Panc1 (cell line): ENCODE data around the gene SNRNP27. TPM values are rescaled to one million over a fixed set of nuclear protein-coding genes. Genes with fewer than 3 reads are reported as not detected.

Experiments used
- ATAC-seq: fragments of 200-7000 bp; cut with Tn5 transposase; 2 replicates; pipeline ENCODE4 v1.9.1; 2020; ENCODE audit warnings: mild to moderate bottlenecking, moderate library complexity
- BruUV-seq: library from RNA; stranded (reverse); fragments of 400-500 nt; replicated peaks from 2 replicates; lab custom pipeline; 2021; lab: Mats Ljungman, UMichigan
- CTCF ChIA-PET: fragments of 300-600 bp; sonication (Branson Sonifier 250); formaldehyde crosslinking; loops from one replicate; lab custom pipeline; 2022; ENCODE audit warnings: antibody characterized with exemption; lab: Charles Lee
- POLR2A ChIA-PET: fragments of 300-600 bp; sonication (Branson Sonifier 250); formaldehyde crosslinking; loops from one replicate; lab custom pipeline; 2022; ENCODE audit warnings: antibody characterized with exemption; lab: Charles Lee
- DNase-seq: peaks from one replicate; pipeline ENCODE4 v3.0.0-alpha.2; 2010; ENCODE audit warnings: low read depth, low spot score
- H3K27ac ChIP-seq: 2 replicates; pipeline ENCODE4 v1.5.1; 2011; ENCODE audit warnings: mild to moderate bottlenecking, low read length, inconsistent platforms
- H3K27me3 ChIP-seq: fragments of 200-500 bp; sonication (Bioruptor generic); 2 replicates; pipeline ENCODE4 v1.6.0; 2014; ENCODE audit warnings: low read length, inconsistent platforms; ENCODE audit not compliant: control insufficient read depth, insufficient read depth
- H3K36me3 ChIP-seq: fragments of 200-500 bp; sonication (Bioruptor generic); 2 replicates; pipeline ENCODE4 v1.5.1; 2014; ENCODE audit warnings: inconsistent platforms, mild to moderate bottlenecking, low read length, moderate library complexity; ENCODE audit not compliant: control insufficient read depth, insufficient read depth
- H3K4me1 ChIP-seq: 2 replicates; pipeline ENCODE4 v1.5.1; 2011; ENCODE audit warnings: inconsistent platforms, mild to moderate bottlenecking, low read length, moderate library complexity; ENCODE audit not compliant: control insufficient read depth, insufficient read depth
- H3K4me3 ChIP-seq, 2 experiments: 2 replicates each; pipeline ENCODE4 v1.5.1; 2011 to 2012; ENCODE audit warnings: low read depth in 2 of 2, low read length in 2 of 2, mild to moderate bottlenecking in 2 of 2, inconsistent platforms in 1 of 2, moderate library complexity in 1 of 2
- H3K9me3 ChIP-seq: fragments of 200-500 bp; sonication (Bioruptor generic); 2 replicates; pipeline ENCODE4 v1.5.1; 2014; ENCODE audit warnings: low read depth, mild to moderate bottlenecking, inconsistent platforms, low read length, moderate library complexity; ENCODE audit not compliant: control insufficient read depth, insufficient read depth
- CTCF ChIP-seq: fragments of 450-650 bp; IDR thresholded peaks from 2 replicates; pipeline ENCODE4 v1.5.1; 2017; ENCODE audit warnings: mild to moderate bottlenecking
- POLR2AphosphoS5 ChIP-seq: IDR thresholded peaks from 2 replicates; pipeline ENCODE4 v1.6.1; 2012; ENCODE audit warnings: mild to moderate bottlenecking, low read depth, low read length, moderate library complexity
- REST ChIP-seq, 2 experiments: IDR thresholded peaks; 2 replicates each; pipeline ENCODE4 v1.6.1; 2011 to 2012; ENCODE audit warnings: low read depth in 2 of 2, control low read depth in 1 of 2, low read length in 1 of 2, mild to moderate bottlenecking in 1 of 2, moderate library complexity in 1 of 2; ENCODE audit not compliant: insufficient read depth in 1 of 2
- SIN3A ChIP-seq: IDR thresholded peaks from 2 replicates; pipeline ENCODE4 v1.6.1; 2012; ENCODE audit warnings: low read depth, mild to moderate bottlenecking, low read length, moderate library complexity, borderline replicate concordance; ENCODE audit not compliant: insufficient read depth
- TCF7L2 ChIP-seq: IDR thresholded peaks from 2 replicates; pipeline ENCODE4 v1.6.1; 2011; ENCODE audit warnings: mild to moderate bottlenecking, low read depth, low read length, inconsistent platforms
- in situ Hi-C: cut with HindIII; loops from 2 replicates; pipeline ENCODE4 v1.10.0; 2016; ENCODE audit warnings: low sequenced_read_pairs, low pct_unique_long_range_greater_than_20kb
- intact Hi-C: fragments of 100-400 bp; cut with micrococcal nuclease; formaldehyde crosslinking; loops from one replicate; pipeline ENCODE4 v1.10.0; 2022; ENCODE audit not compliant: unreplicated experiment
- total RNA-seq: library from RNA; stranded (reverse); gene quantifications from one replicate; pipeline ENCODE4 v1.2.1, GENCODE V29; 2021; ENCODE audit not compliant: unreplicated experiment

Gene SNRNP27
- total RNA-seq, 1 experiment from 2014 or later: 39.7 TPM

GRCh38 chr2:69914950-69915945 is 21.5 kb downstream of the SNRNP27 start, which contains the start of gene MXD1:
TSS of gene MXD1 (plus strand) at chr2:69915109. CDS start at chr2:69915331, 222 bp downstream.
- BruUV-seq: no TSS peak
- H3K4me1 ChIP-seq: peaks cover 20% of the 10 kb centered on the region
- DNase-seq: no peak
- no peaks in the 10 kb centered on the region for H3K9me3 ChIP-seq
- no peaks in the 10 kb centered on the region for H3K27me3 ChIP-seq
- H3K36me3 ChIP-seq: peaks cover 7% of the 10 kb centered on the region
- 0 out of 2 replicates have a peak, but pooled peaks have one; percentile 1 for ATAC-seq
- ChIA-PET POLR2A (interaction anchor here (0.6 to 1.6 kb wide), 17 partner anchors 12 to 378 kb away, joined by 3 to 15 read pairs (median 5); partner anchors contain the start of genes C2orf42, PCYOX1, SNRNP27 and SNRPG), CTCF (interaction anchor here (0.6 to 1.8 kb wide), 3 partner anchors 156 to 228 kb away, joined by 6 to 20 read pairs (median 7); no protein-coding TSS in a partner anchor)
- H3K4me3 ChIP-seq: peak within 1 kb of the TSS; percentile 73 to 80
- intact Hi-C loops (loop anchor here (5.0 kb wide), 2 partner anchors 157 to 227 kb away; no protein-coding TSS in a partner anchor), in situ Hi-C loops (no loop called here)
- TF ChIP-seq POLR2AphosphoS5 (no peak), SIN3A (peak; percentile 92; the same call in 1 of the 2 replicates)
- H3K27ac ChIP-seq: peak within 1 kb of the TSS; percentile 89

- BruUV-seq: TSS peak; percentile 69
- TF ChIP-seq TCF7L2: no peak
- no peak for TF ChIP-seq REST (IDR thresholded peaks at IDR 0.05; ENCODE audit: insufficient read depth in 1 of 2, low read depth in 2 of 2, low read length in 1 of 2)
- no peak for TF ChIP-seq POLR2AphosphoS5
- TF ChIP-seq SIN3A: no peak
- TF ChIP-seq CTCF: no peak
- in situ Hi-C loops (no loop called here), intact Hi-C loops (no loop called here)
- Histone ChIP-seq H3K36me3 (peaks cover 7% of the 10 kb centered on the region), H3K9me3 (no peaks in the 10 kb centered on the region), H3K4me3 (peak overlapping the region; percentile 63 to 80), H3K4me1 (peaks cover 20% of the 10 kb centered on the region), H3K27ac (peak overlapping the region; percentile 55), H3K27me3 (no peaks in the 10 kb centered on the region)
- ChIA-PET POLR2A (no interaction called here), CTCF (interaction anchor here (0.6 kb wide), 1 partner anchor 158 kb away, joined by 7 read pairs; no protein-coding TSS in a partner anchor)
- ATAC-seq: no peak
- DNase-seq: no peak
Measured at GRCh38 chr2:69916106-69916505, 22.4 kb downstream of the SNRNP27 start.
